Activated CD4-positive, CD25-positive, alpha-beta regulatory T cell (primary cell): ENCODE results near the gene POU2F1.
A peak's percentile ranks its signal among the peaks of the same experiment; 100 is the strongest.
"Not testable (repeated sequence)": the region's sequence is repeated elsewhere in the genome, so short reads cannot be mapped to it uniquely, and the experiment has no call there.

ENCODE experiments used
- DNase-seq, 4 experiments: peaks; one replicate each; lab custom pipeline; 2025; lab: John Stamatoyannopoulos, UW

The POU2F1 gene

GRCh38 chr1:167205306-167206050 is 15.2 kb upstream of the POU2F1 start:
- DNase-seq: not testable (repeated sequence)

- no peak for DNase-seq
Observed at GRCh38 chr1:167206166-167206835, 14.4 kb upstream of the POU2F1 start.

GRCh38 chr1:167207940-167208623 is 12.6 kb upstream of the POU2F1 start:
- DNase-seq: no peak

GRCh38 chr1:167208624-167208976 is 12.1 kb upstream of the POU2F1 start:
- no peak for DNase-seq

DNA sequence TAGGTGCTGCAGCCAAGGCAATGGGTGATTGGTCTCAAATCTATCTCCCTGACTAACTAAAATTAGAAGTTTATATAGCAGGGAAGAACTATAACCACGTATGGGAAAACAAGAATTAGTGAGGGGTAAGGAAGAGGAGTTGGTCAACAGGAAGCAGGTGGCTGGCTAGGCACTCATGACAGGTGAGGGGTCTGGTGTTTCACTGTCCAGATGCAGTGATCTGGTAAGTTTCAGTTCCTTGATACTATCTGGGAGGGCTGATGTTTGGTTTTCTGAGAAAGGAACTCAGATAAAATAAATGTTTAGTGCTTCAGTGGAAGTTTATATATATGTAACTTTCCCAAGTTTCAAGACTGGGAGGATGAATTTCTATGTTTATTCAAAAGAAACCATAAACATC is 11.6 kb upstream of the POU2F1 start:
- DNase-seq: no peak

DNA sequence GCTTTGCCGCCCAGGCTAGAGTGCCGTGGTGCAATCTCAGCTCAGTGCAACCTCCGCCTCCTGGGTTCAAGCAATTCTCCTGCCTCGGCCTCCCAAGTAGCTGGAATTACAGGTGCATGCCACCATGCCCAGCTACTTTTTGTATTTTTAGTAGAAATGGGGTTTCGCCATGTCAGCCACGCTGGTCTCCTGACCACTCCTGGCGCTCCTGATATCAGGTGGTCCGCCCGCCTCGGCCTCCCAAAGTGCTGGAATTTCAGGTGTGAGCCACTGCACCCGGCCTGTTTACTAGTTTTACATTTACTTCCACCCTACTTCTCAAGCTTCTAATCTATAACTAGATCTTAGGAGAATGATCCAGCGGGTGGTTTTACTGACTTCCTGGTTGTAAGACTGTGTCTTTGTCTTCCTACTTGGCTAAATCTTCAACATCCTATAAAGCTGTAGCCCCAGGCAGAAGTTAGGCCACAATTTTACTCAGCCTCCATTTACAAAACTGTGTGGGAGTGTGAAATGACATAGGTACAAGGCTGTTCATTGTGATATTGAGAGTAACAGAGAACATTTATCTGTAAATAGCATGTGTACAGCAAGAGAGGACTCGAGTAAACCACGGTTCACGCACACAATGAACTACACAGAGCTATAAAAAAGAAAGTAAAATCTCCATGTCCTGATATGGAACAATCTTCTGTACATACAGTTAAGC is 9.6 kb upstream of the POU2F1 start:
- no peak for DNase-seq

DNA sequence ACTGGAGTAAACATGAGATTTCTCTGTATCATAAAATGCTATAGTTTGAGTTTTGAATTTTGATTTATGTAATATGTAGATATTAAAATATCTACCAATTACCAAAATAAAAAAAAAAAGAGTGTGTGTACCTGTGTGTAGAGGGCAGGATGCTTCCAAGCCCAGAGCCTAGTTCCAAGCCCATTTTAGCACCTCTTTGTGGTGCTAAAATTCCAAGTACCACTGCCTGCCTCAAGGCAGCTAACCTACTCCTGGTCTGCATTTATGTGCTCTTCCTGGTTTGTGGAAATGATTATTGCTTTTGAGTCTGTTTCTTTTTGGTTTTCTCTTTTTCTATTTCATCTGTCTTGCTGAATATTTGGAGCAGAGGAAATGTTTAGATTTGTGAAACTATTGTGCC is 8.7 kb upstream of the POU2F1 start:
- no peak for DNase-seq

- DNase-seq: no peak
Observed at GRCh38 chr1:167216809-167217208, 3.9 kb upstream of the POU2F1 start.

- DNase-seq: no peak
Observed at GRCh38 chr1:167219194-167219593, 1.5 kb upstream of the POU2F1 start.

DNA sequence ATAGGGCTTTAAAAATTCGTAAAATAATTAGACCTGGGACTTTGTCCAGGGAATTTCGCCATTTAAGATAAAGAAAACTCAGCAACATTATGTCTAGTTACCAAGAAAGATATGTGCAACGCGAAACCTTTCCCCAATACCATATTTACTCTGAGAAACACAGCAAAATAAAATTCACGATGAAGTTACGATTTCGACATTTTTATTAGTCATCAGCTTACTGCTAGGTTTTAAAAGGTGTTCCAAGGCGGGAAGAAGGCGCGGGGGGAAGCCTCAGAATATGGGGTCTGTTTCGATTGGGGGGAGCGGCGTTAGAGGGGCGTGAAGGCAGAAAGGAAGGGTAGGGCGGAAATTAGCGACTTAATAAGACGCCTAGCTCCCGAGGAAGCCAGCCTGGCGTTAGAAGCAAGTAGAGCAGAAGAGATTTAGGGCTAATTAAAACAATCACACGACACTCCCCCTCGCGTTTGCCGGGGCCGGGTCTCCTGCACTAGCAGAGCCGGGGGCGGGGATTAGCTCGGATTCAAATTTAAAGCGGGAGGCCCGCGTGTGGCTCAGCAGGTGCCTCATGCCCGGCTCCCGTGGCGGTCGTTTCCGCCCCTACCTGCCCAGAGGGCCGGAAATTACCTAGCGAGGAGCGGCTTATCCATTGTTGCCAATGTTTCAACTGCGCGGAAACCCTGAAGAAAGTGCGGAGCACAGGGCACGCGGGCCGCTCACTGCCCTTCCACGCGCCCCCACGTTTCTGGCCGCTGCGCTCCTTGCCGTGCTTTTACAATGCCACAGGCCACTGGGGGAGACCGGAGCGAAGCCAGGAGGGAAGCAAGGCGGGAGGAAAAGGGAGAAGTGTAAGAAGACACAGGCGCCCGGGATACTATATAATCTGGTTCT is 795 bp upstream of the POU2F1 start:
- peak; percentile 76 to 88 (median 80) for DNase-seq

- DNase-seq: peak; percentile 22 to 42 (median 36)
Observed at GRCh38 chr1:167221126-167221737, 546 bp downstream of the POU2F1 start.

DNA sequence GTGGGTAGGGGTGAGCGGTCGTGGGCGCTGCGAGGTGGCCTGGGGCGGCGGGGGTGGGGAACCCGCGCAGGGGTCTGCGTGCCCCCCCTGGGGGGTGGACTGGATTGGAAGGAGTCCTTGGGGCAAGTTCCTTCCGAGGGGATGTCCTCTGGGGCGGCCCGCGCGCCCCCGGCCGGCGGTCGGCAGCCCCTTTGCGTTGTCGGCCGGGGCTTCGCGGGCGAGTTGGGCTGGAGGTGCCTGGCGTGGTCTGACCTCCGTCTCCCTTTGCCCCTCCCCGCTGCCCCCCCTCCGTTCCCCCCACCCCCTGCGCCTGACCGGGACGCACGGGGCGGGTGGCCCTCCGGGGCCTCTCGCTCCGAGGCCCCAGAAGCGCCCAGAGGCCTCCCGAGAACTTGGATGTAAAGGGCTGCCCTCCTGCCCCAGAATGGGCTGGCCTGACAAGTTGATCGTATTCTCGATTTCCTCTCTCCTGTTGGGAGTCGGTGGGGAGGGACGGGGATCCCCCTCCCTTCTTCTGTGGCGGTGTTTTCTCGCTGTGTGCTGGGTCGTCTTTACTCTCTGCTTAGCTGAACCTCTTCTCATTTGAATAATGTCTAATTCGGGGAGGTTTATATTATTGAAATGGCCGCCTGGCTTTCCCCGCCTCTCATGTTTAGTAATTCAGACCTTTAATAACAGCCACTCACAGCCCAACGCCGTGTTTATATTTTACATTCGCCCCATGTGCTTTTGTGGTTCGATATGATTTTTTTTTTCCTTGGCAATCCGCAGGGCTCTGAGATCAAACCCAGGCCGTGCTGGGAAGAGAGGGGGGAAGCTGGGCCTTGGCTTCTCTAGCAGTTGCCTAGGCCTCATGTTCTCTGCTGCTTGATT is 1.3 kb downstream of the POU2F1 start:
- peak; percentile 29 to 42 (median 30) for DNase-seq

DNA sequence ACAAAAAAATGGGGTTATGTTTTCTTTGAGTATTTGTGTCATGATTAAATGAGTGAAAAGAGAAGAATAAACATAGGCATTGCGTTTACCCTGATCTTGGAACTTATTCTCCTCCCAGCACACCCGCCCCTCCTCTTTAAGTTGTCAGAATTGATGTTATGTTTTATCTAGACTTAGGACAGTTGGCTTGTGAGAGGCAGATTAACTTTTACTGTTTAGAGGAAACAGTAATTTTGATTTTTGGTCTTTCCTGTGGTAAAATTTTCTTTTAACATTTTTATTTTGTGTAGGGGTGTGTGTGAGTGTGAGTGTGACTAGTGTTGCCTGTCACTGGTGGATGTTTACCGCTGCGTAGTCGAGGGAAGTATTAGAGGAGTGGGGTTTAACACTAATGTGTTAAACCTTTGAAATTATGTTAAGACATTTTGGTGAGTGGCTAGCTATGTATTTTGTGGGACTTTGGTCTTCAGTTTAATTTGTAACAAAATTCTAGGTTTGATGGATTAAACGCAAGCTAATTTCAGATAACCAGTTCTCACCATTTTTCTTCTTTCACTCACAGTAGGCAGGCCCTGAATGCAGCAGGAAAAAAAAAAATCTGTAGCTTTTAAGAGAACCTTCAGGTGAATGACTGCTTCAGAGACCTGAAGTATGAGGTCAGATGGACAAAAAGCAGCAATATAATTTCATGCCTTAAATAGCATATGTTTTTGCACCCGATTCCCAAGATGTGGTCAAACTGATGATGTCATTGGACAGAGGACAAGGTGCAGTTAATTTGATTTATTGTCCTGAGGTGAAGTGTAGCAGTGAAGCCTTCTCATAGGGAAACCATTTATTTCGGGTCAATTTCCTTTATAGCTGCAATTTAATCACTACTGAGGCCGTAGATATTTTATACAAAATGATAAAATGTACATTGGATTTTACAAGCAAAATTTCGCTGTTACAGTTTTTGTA is 2.7 kb downstream of the POU2F1 start:
- DNase-seq: no peak

- DNase-seq: not testable (repeated sequence)
Observed at GRCh38 chr1:167224734-167225235, 4.1 kb downstream of the POU2F1 start.

- no peak for DNase-seq
Observed at GRCh38 chr1:167225920-167226319, 5.2 kb downstream of the POU2F1 start.

- DNase-seq: no peak
Observed at GRCh38 chr1:167227934-167228378, 7.3 kb downstream of the POU2F1 start.

- no peak for DNase-seq
Observed at GRCh38 chr1:167229719-167230385, 9.2 kb downstream of the POU2F1 start.

DNA sequence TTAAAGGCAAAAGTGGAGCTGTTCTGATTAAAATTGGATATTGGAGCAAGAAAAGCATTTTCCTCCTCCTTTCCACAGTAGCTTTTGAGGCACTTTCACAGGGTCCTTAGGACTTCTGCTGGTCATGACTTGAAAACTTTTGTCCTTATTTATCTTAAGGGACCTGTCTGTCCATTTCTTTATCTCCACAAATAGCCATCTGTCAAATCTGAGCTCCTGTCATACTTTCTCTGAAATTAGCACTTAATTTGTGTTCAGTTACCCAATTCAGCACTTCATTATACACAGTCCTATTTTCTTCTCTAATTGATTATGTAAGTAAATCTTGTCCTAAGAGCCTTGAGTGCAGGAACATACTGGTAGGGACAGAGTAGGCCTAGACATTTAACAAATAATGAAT is 9.8 kb downstream of the POU2F1 start:
- DNase-seq: no peak
